ENCODE data around the gene SLK.

- TF ChIP-seq FOXP2 (optimal IDR thresholded peaks at IDR 0.05; ENCODE audit: control extremely low read depth, extremely low read length, insufficient read depth) = no peak
- no peak for TF ChIP-seq EZH2 (IDR thresholded peaks at IDR 0.05)
- no peak for TF ChIP-seq POLR2AphosphoS5 (IDR thresholded peaks at IDR 0.05; ENCODE audit: borderline replicate concordance, low read depth, low read length)
Measured at GRCh38 chr10:104046651-104047050, 79.7 kb downstream of the SLK start.

Data from SK-N-MC (cell line).